A673 (cell line): ENCODE measurements around the gene SCMH1.

Experiments used
- EZH2 ChIP-seq: fragments of 200-600 bp; sonication (generic); IDR thresholded peaks from 2 replicates; pipeline ENCODE4 v1.6.1; 2017; ENCODE audit warnings: borderline replicate concordance, low read depth, mild to moderate bottlenecking, mixed read lengths, antibody characterized with exemption, low read length; ENCODE audit not compliant: poor library complexity, severe bottlenecking
- TF ChIP-seq, protein P1 (sequence below): fragments of 300-800, 200-600 bp; sonication (generic); conservative IDR thresholded peaks from 2 replicates; pipeline ENCODE4 v1.5.1; 2017; ENCODE audit warnings: low read depth, mild to moderate bottlenecking, antibody characterized with exemption, low read length, moderate library complexity, mixed read lengths

DNA sequence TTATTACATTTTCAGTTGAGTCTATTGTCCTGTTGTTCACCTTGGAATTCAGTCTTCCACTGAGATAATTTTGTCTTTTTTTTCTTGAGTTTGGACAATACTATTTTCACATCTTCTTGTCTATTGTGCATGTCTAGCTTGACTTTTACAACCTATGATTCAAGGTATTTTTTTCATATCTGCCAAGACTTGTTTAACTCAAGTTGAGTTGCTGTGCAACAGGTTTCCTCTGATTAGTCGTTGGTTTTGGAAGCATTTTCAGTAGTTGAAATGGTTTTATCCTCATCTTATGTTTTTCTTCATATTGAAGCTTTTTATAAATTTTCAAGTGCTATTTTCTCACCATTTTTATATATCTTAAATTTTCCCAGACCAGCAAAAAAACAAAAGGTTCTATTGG lies 103.6 kb downstream of the SCMH1 start:
- TF ChIP-seq, protein P1, sequence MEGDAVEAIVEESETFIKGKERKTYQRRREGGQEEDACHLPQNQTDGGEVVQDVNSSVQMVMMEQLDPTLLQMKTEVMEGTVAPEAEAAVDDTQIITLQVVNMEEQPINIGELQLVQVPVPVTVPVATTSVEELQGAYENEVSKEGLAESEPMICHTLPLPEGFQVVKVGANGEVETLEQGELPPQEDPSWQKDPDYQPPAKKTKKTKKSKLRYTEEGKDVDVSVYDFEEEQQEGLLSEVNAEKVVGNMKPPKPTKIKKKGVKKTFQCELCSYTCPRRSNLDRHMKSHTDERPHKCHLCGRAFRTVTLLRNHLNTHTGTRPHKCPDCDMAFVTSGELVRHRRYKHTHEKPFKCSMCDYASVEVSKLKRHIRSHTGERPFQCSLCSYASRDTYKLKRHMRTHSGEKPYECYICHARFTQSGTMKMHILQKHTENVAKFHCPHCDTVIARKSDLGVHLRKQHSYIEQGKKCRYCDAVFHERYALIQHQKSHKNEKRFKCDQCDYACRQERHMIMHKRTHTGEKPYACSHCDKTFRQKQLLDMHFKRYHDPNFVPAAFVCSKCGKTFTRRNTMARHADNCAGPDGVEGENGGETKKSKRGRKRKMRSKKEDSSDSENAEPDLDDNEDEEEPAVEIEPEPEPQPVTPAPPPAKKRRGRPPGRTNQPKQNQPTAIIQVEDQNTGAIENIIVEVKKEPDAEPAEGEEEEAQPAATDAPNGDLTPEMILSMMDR = no peak
- no peak for TF ChIP-seq EZH2
